Sigmoid colon (tissue), 7 donors: ENCODE data around the gene DGKD. TPM values are rescaled to one million over a fixed set of nuclear protein-coding genes. Genes with fewer than 3 reads are reported as not detected.

Source experiments
- DNase-seq: peaks from one replicate; pipeline ENCODE4 v3.0.0-alpha.2; 2019
- H3K27ac ChIP-seq, 4 donors: fragments of 200-600 bp; sonication (generic); one replicate each; pipeline ENCODE4 v1.5.1; 2016 to 2019; ENCODE audit warnings: mild to moderate bottlenecking in 1 of 4
- H3K27me3 ChIP-seq, 3 donors: fragments of 200-600 bp; sonication (generic); one replicate each; pipeline ENCODE4 v1.5.1; 2019; ENCODE audit warnings: mild to moderate bottlenecking in 1 of 3
- H3K36me3 ChIP-seq, 4 donors: fragments of 200-600 bp; sonication (generic); one replicate each; pipeline ENCODE4 v1.5.1; 2016 to 2019
- H3K4me1 ChIP-seq, 4 donors: fragments of 200-600 bp; sonication (generic); one replicate each; pipeline ENCODE4 v1.5.1; 2017 to 2019
- H3K4me3 ChIP-seq, 4 donors: fragments of 200-600 bp; sonication (generic); one replicate each; pipeline ENCODE4 v1.5.1; 2017 to 2019; ENCODE audit warnings: mild to moderate bottlenecking in 2 of 4, moderate library complexity in 1 of 4
- H3K9me3 ChIP-seq, 4 donors: fragments of 200-600 bp in 3 of 4; sonication (generic) in 3 of 4; one replicate each; pipeline versions ENCODE4 v1.5.1 to v1.6.1; 2013 to 2019
- CTCF ChIP-seq, 4 experiments: fragments of 450-650 bp in 3 of 4; fragments of 200-600 bp in 1 of 4; IDR thresholded peaks; one replicate each; pipeline ENCODE4 v1.5.1; 2016 to 2019; ENCODE audit warnings: antibody characterized with exemption in 4 of 4, mild to moderate bottlenecking in 3 of 4, moderate library complexity in 2 of 4
- EP300 ChIP-seq, 4 donors: sonication (generic); formaldehyde crosslinking; IDR thresholded peaks; one replicate each; pipeline ENCODE4 v1.6.1; 2017; ENCODE audit warnings: antibody characterized with exemption in 4 of 4
- POLR2A ChIP-seq, 2 donors: fragments of 450-650 bp; IDR thresholded peaks; one replicate each; pipeline ENCODE4 v1.6.1; 2016; ENCODE audit warnings: antibody characterized with exemption in 2 of 2, mild to moderate bottlenecking in 2 of 2, moderate library complexity in 2 of 2
- POLR2AphosphoS5 ChIP-seq, 4 donors: sonication (generic); formaldehyde crosslinking; IDR thresholded peaks; one replicate each; pipeline ENCODE4 v1.6.1; 2017; ENCODE audit warnings: antibody characterized with exemption in 4 of 4
- WGBS, 2 donors: extraction: QIAGEN DNeasy Blood & Tissue Kit; methylation state at CpG; one replicate each; pipeline ENCODE4 v1.1.7; 2013; 5-methylcytosine and 5-hydroxymethylcytosine counted together
- intact Hi-C: fragments of 100-400 bp; cut with DNase I; formaldehyde crosslinking; loops from one replicate; pipeline ENCODE4 v1.15.1; 2023
- polyA plus RNA-seq, 3 donors: library from polyadenylated mRNA; stranded (reverse); fragments of 200-250 nt; gene quantifications; one replicate each; pipeline ENCODE4 v1.2.3, GENCODE V29; 2013
- total RNA-seq, 4 donors: library from RNA; depleted of rRNA; stranded (reverse); fragments of >200 nt; gene quantifications; one replicate each; pipeline ENCODE4 v1.1.0, GENCODE V29; 2016
- donor health status: healthy with polysubstance abuse.
- donor health status: Bipolar disorder and iron deficiency.
- donor health status: healthy.

The DGKD gene
- total and polyA plus RNA-seq, 7 donors = 10.7 to 67.0 (median 19.7) TPM

GRCh38 chr2:233354971-233355574 is 779 bp downstream of the DGKD start:
- H3K27me3 ChIP-seq = no peaks in the 10 kb centered on the region
- peak overlapping the region; percentile 63 to 81 (median 74) for H3K4me3 ChIP-seq
- H3K4me1 ChIP-seq = peaks cover 0 to 54% (median 42%) of the 10 kb centered on the region in 4 donors
- WGBS, 2 donors = 2 to 5% methylated on average over 46 of the region's 46 CpGs
- no peaks in the 10 kb centered on the region for H3K36me3 ChIP-seq
- peak overlapping the region in 3 of 4 donors; percentile 44 to 73 (median 45) for H3K27ac ChIP-seq
- peak; percentile 78 for DNase-seq
- H3K9me3 ChIP-seq = no peaks in the 10 kb centered on the region
- TF ChIP-seq CTCF (IDR thresholded peaks at IDR 0.05) (no peak), POLR2AphosphoS5 (IDR thresholded peaks at IDR 0.05) (peak in 2 of 4 donors; percentile 14 to 28), EP300 (IDR thresholded peaks at IDR 0.05) (no peak), POLR2A (IDR thresholded peaks at IDR 0.05) (no peak)
- intact Hi-C loops = loop anchor here (1.0 to 10.0 kb wide), 3 partner anchors 32 to 100 kb away; partner anchors contain the start of gene ATG16L1

- Histone ChIP-seq H3K4me3 (peak overlapping the region in 2 of 4 donors; percentile 73 to 75), H3K36me3 (no peaks in the 10 kb centered on the region), H3K4me1 (peaks cover 0 to 62% (median 49%) of the 10 kb centered on the region in 4 donors), H3K27me3 (no peaks in the 10 kb centered on the region), H3K9me3 (no peaks in the 10 kb centered on the region), H3K27ac (peak overlapping the region in 3 of 4 donors; percentile 44 to 73 (median 45))
- 84 to 90% methylated on average over 10 of the region's 10 CpGs for WGBS, 2 donors
- intact Hi-C loops = loop anchor here (10.0 kb wide), 1 partner anchor 101 kb away; the partner anchor contains the start of gene ATG16L1
- TF ChIP-seq EP300 (IDR thresholded peaks at IDR 0.05) (no peak), POLR2A (IDR thresholded peaks at IDR 0.05) (no peak)
- no peak for DNase-seq
Measured at GRCh38 chr2:233355916-233356315, 1.6 kb downstream of the DGKD start.

- intact Hi-C loops = loop anchor here (10.0 kb wide), 1 partner anchor 102 kb away; the partner anchor contains the start of gene ATG16L1
- DNase-seq = no peak
- Histone ChIP-seq H3K36me3 (no peaks in the 10 kb centered on the region), H3K4me1 (peaks cover 0 to 70% (median 56%) of the 10 kb centered on the region in 4 donors), H3K27me3 (no peaks in the 10 kb centered on the region), H3K4me3 (no peak overlapping the region), H3K9me3 (no peaks in the 10 kb centered on the region), H3K27ac (peak overlapping the region in 2 of 4 donors; percentile 44 to 73)
- no peak for TF ChIP-seq EP300 (IDR thresholded peaks at IDR 0.05)
- TF ChIP-seq POLR2A (IDR thresholded peaks at IDR 0.05) = no peak
- no peak for TF ChIP-seq CTCF (IDR thresholded peaks at IDR 0.05)
- no peak for TF ChIP-seq POLR2AphosphoS5 (IDR thresholded peaks at IDR 0.05)
- 64 to 69% methylated on average over 4 of the region's 4 CpGs for WGBS, 2 donors
Measured at GRCh38 chr2:233356546-233357308, 2.4 kb downstream of the DGKD start.

GRCh38 chr2:233358335-233358734 is 4.0 kb downstream of the DGKD start:
- no peaks in the 10 kb centered on the region for H3K27me3 ChIP-seq
- peaks cover 0 to 70% (median 56%) of the 10 kb centered on the region in 4 donors for H3K4me1 ChIP-seq
- intact Hi-C loops = loop anchor here (10.0 kb wide), 1 partner anchor 104 kb away; the partner anchor contains the start of gene ATG16L1
- H3K4me3 ChIP-seq = no peak overlapping the region
- peak overlapping the region in 2 of 4 donors; percentile 61 to 73 for H3K27ac ChIP-seq
- DNase-seq = no peak
- H3K36me3 ChIP-seq = no peaks in the 10 kb centered on the region
- no peaks in the 10 kb centered on the region for H3K9me3 ChIP-seq
- TF ChIP-seq POLR2A (IDR thresholded peaks at IDR 0.05) (no peak), POLR2AphosphoS5 (IDR thresholded peaks at IDR 0.05) (no peak), CTCF (IDR thresholded peaks at IDR 0.05) (no peak), EP300 (IDR thresholded peaks at IDR 0.05) (no peak)
- 41 to 46% methylated on average over 4 of the region's 4 CpGs for WGBS, 2 donors

- TF ChIP-seq POLR2AphosphoS5 (IDR thresholded peaks at IDR 0.05) = peak in 3 of 4 donors; percentile 37 to 57 (median 53)
- TF ChIP-seq EP300 (IDR thresholded peaks at IDR 0.05) = no peak
- no peak for DNase-seq
- peaks cover 0 to 6% (median 0%) of the 10 kb centered on the region in 4 donors for H3K36me3 ChIP-seq
- WGBS, 2 donors = 71 to 84% methylated on average over 6 of the region's 6 CpGs
- H3K27ac ChIP-seq = peak overlapping the region in 3 of 4 donors; percentile 11 to 73 (median 61)
- H3K27me3 ChIP-seq = no peaks in the 10 kb centered on the region
- peaks cover 0 to 66% (median 50%) of the 10 kb centered on the region in 4 donors for H3K4me1 ChIP-seq
- no peaks in the 10 kb centered on the region for H3K9me3 ChIP-seq
- intact Hi-C loops = loop anchor here (10.0 kb wide), 1 partner anchor 104 kb away; the partner anchor contains the start of gene ATG16L1
- H3K4me3 ChIP-seq = no peak overlapping the region
Measured at GRCh38 chr2:233358947-233359346, 4.7 kb downstream of the DGKD start.
